CD1c-positive myeloid dendritic cell (primary cell): ENCODE data around the gene EID2.

ENCODE experiments used
- DNase-seq: peaks from one replicate; pipeline ENCODE4 v3.0.0-alpha.2; 2016; ENCODE audit errors: extremely low spot score

Gene EID2

GRCh38 chr19:39539518-39540332 is at the start of gene EID2:
Gene EID2, minus strand, starts transcription at chr19:39540161. Its CDS starts 82 bp downstream, at chr19:39540079.
- DNase-seq: peak; percentile 98

GRCh38 chr19:39588066-39588465 is 48.1 kb upstream of the EID2 start:
- DNase-seq: no peak

GRCh38 chr19:39587496-39587895 is 47.5 kb upstream of the EID2 start:
- DNase-seq: no peak

- DNase-seq: no peak
Observed at GRCh38 chr19:39582891-39583625, 43.1 kb upstream of the EID2 start.

- DNase-seq: no peak
Observed at GRCh38 chr19:39582442-39582841, 42.5 kb upstream of the EID2 start.

- no peak for DNase-seq
Observed at GRCh38 chr19:39568604-39569003, 28.6 kb upstream of the EID2 start.

- DNase-seq: no peak
Observed at GRCh38 chr19:39566064-39566463, 26.1 kb upstream of the EID2 start.

- DNase-seq: no peak
Observed at GRCh38 chr19:39563408-39563807, 23.4 kb upstream of the EID2 start.

- no peak for DNase-seq
Observed at GRCh38 chr19:39558624-39559117, 18.7 kb upstream of the EID2 start.

- no peak for DNase-seq
Observed at GRCh38 chr19:39557811-39558623, 18.1 kb upstream of the EID2 start.

GRCh38 chr19:39555883-39556282 is 15.9 kb upstream of the EID2 start:
- no peak for DNase-seq

GRCh38 chr19:39554701-39555311 is 14.8 kb upstream of the EID2 start:
- no peak for DNase-seq

GRCh38 chr19:39553082-39553652 is 13.2 kb upstream of the EID2 start:
- no peak for DNase-seq

- DNase-seq: no peak
Observed at GRCh38 chr19:39550197-39550596, 10.2 kb upstream of the EID2 start.

GRCh38 chr19:39546599-39546998 is 6.6 kb upstream of the EID2 start:
- no peak for DNase-seq

- no peak for DNase-seq
Observed at GRCh38 chr19:39544911-39545310, 5.0 kb upstream of the EID2 start.

GRCh38 chr19:39544226-39544903 is 4.4 kb upstream of the EID2 start:
- no peak for DNase-seq

- DNase-seq: no peak
Observed at GRCh38 chr19:39543477-39543857, 3.5 kb upstream of the EID2 start.

- no peak for DNase-seq
Observed at GRCh38 chr19:39542206-39542605, 2.2 kb upstream of the EID2 start.

GRCh38 chr19:39540333-39540673 is 342 bp upstream of the EID2 start:
- DNase-seq: no peak

- DNase-seq: no peak
Observed at GRCh38 chr19:39539165-39539517, 820 bp downstream of the EID2 start.
